ENCODE data around the gene HSPG2.
A peak's percentile ranks its signal among the peaks of the same experiment; 100 is the strongest.
"Not testable (repeated sequence)": the region's sequence is repeated elsewhere in the genome, so short reads cannot be mapped to it uniquely, and the experiment has no call there.

The HSPG2 gene

GRCh38 chr1:21956720-21957552 lies 19.8 kb upstream of the HSPG2 start:
- no peak for DNase-seq (ENCODE audit: low read depth in 4 of 4, low spot score in 1 of 4)

GRCh38 chr1:21955501-21956281 lies 18.6 kb upstream of the HSPG2 start:
- no peak for DNase-seq (ENCODE audit: low read depth in 4 of 4, low spot score in 1 of 4)

GRCh38 chr1:21955058-21955457 lies 17.9 kb upstream of the HSPG2 start:
- no peak for DNase-seq (ENCODE audit: low read depth in 4 of 4, low spot score in 1 of 4)

- DNase-seq (ENCODE audit: low read depth in 4 of 4, low spot score in 1 of 4) = no peak
These were observed 15.8 kb upstream of the HSPG2 start for GRCh38 chr1:21952786-21953520.

GRCh38 chr1:21951226-21951870 lies 14.2 kb upstream of the HSPG2 start:
- DNase-seq (ENCODE audit: low read depth in 4 of 4, low spot score in 1 of 4) = no peak

- no peak for DNase-seq (ENCODE audit: low read depth in 4 of 4, low spot score in 1 of 4)
These were observed 13.6 kb upstream of the HSPG2 start for GRCh38 chr1:21950734-21951133.

GRCh38 chr1:21946836-21947587 lies 9.9 kb upstream of the HSPG2 start:
- DNase-seq (ENCODE audit: low read depth in 4 of 4, low spot score in 1 of 4) = no peak

GRCh38 chr1:21944733-21945073 lies 7.6 kb upstream of the HSPG2 start:
- no peak for DNase-seq (ENCODE audit: low read depth in 4 of 4, low spot score in 1 of 4)

- DNase-seq (ENCODE audit: low read depth in 4 of 4, low spot score in 1 of 4) = not testable (repeated sequence)
These were observed 6.0 kb upstream of the HSPG2 start for GRCh38 chr1:21942959-21943640.

- DNase-seq (ENCODE audit: low read depth in 4 of 4, low spot score in 1 of 4) = no peak
These were observed 5.4 kb upstream of the HSPG2 start for GRCh38 chr1:21942464-21942863.

GRCh38 chr1:21941370-21941769 lies 4.3 kb upstream of the HSPG2 start:
- no peak for DNase-seq (ENCODE audit: low read depth in 4 of 4, low spot score in 1 of 4)

- DNase-seq (ENCODE audit: low read depth in 4 of 4, low spot score in 1 of 4) = no peak
These were observed 3.4 kb upstream of the HSPG2 start for GRCh38 chr1:21940492-21940891.

- no peak for DNase-seq (ENCODE audit: low read depth in 4 of 4, low spot score in 1 of 4)
These were observed 2.7 kb upstream of the HSPG2 start for GRCh38 chr1:21939650-21940374.

- DNase-seq (ENCODE audit: low read depth in 4 of 4, low spot score in 1 of 4) = no peak
These were observed 1.8 kb upstream of the HSPG2 start for GRCh38 chr1:21938732-21939538.

GRCh38 chr1:21937372-21938121 lies 437 bp upstream of the HSPG2 start:
- DNase-seq (ENCODE audit: low read depth in 4 of 4, low spot score in 1 of 4) = peak; percentile 31 to 65 (median 44)

- no peak for DNase-seq (ENCODE audit: low read depth in 4 of 4, low spot score in 1 of 4)
These were observed 611 bp downstream of the HSPG2 start for GRCh38 chr1:21936366-21937031.

- DNase-seq (ENCODE audit: low read depth in 4 of 4, low spot score in 1 of 4) = no peak
These were observed 1.2 kb downstream of the HSPG2 start for GRCh38 chr1:21935891-21936365.

Data from stimulated activated CD4-positive, alpha-beta T cell treated with anti-CD3 and anti-CD28 coated beads, Interleukin-1b, Interleukin-23, amount 100 ng/mL, for 24 hours (primary cell).